Measurements from ENCODE around the gene SUCLG2.

SUCLG2 gene

DNA sequence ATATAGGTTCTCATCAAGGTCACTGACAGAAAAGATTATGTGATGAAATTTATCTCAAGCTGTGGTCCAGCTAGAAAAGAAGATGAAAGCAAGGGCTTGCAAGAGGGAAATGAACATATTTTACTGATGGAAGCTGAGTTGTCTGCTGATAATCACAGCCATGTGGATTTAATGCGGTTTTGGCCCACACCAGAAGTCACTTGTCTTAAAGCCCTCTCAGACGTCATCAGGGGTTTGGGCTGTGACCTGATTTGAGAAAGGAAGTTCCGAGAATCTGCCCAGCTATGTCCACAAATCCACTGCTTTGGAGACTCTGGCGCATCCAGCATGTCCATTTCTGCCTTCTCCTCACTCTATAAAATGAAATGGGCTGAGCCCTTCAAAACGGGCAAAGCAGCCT lies 278.4 kb downstream of the SUCLG2 start:
- Histone ChIP-seq H3K27ac (no peak overlapping the region), H3K4me3 (no peak overlapping the region)

DNA sequence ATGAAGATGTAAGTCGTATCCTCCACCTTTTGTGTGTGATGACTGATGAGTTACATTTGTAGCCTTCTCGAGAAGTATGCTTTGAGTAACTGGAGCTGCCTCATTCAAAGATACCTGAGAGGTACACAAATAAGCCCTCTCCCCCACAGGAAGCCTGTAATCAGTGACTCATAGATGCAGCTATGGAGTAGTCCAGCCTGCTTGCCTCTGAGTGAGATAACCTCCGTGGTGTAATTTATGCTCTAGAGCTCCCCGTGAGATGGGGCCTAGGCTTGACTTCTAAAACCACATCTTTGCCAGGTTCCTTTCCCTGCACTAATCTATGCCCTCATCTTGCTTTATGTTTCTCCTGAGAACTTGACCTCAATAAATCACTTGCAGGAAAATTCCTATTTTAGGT lies 291.7 kb downstream of the SUCLG2 start:
- no peak overlapping the region for H3K4me3 ChIP-seq
- no peak overlapping the region for H3K27ac ChIP-seq

DNA sequence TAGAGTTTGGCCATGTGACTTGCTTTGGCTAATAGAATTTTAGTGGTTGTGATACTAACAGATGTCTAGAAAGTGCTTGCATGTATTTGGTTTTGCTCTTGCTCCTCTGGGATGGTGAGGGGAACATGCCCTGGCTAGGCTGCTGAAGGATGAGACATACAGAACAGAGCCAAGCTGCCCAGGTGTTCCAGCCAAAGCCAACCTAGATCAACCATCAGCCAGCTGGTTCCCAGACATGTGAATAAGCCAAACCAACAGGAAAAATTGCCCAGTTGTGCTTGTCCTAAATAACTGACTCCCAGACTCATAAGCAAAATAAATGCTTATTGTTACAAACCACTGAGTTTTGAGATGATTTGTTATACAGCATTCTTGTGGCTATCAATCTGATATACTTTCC lies 292.6 kb downstream of the SUCLG2 start:
- Histone ChIP-seq H3K4me3 (no peak overlapping the region), H3K27ac (no peak overlapping the region)

DNA sequence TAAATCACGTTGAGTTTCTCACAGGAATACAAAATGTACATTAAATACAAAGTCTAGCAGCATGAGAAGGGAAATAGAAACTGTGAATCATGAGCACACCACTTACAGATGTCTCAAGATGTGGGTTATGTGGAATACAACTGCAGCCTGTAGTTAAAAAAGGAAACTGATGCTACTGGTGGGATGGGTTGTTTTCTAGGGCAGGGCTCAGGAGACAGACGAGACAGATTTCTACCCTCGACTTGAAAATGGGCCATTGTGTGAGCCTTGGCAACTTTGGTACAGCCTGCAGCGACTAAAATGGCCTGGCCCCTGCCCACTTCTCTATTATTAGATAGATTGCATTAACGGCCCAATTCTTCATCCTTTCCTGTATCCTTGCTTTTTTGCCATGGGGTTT lies 293.1 kb downstream of the SUCLG2 start:
- no peak overlapping the region for H3K27ac ChIP-seq
- H3K4me3 ChIP-seq: no peak overlapping the region

DNA sequence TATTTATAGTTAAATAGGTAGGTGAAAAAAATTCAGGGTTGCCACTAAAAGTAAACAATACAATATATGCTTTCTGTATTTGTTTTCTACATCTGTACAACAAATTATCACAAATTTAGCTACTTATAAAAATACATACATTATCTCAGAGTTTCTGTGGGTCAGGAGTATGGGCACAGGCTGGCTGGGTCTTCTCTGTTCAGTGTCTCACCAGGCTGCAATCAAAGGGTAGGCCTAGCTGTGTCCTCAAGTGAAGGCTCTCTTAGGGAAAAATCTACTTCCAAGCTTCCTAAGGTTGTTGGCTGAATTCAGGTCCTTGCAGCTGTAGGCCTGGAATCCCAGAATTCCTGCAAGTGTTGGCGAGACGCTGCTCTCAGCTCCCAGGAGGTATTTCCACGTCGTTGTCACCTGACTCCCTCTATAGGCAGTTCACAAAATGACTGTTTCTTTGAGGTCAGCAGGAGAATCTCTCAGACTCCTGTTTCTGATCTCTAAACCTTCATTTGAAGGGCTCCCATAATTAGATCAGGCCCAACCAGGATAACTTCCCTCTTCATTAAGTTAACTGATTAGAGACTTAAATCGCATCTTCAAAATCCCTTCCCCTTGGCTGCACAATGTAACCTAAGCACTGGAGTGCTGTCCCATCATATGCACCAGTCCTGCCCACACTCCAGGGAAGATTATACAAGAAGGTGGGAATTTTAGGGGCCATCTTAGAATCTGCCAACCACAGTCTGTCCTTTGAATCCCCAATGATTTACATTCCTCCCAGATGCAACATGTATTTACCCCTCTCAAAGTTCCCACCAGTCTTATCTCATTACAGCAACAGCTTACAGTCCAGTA lies 296.6 kb downstream of the SUCLG2 start:
- no peak overlapping the region for H3K4me3 ChIP-seq
- H3K27ac ChIP-seq: no peak overlapping the region

DNA sequence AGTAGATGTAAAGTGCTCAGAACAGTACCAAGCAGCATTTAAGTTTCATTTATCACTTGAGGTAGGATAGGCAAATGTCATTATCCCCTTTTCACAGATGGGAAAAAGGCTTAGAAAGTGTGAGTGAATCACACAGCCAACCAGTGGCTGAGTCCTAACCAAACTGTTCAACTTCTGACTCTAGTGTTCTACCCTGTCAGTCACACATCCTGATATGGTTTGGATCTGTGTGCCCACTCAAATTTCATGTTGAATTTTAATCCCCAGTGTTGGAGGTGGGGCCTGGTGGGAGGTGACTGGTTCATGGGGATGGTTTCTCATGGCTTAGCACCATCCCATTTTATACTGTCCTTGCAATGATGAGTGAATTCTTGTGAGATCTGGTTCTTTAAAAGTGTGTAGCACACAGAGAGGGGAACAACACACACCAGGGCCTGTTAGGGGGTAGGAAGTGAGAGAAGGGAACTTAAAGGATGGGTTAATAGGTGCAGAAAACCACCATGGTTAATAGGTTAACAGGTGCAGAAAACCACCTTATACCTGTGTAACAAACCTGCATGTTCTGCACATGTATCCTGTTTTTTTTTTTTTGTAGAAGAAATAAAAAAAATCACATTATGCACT lies 304.7 kb downstream of the SUCLG2 start:
- Histone ChIP-seq H3K27ac (no peak overlapping the region), H3K4me3 (no peak overlapping the region)

DNA sequence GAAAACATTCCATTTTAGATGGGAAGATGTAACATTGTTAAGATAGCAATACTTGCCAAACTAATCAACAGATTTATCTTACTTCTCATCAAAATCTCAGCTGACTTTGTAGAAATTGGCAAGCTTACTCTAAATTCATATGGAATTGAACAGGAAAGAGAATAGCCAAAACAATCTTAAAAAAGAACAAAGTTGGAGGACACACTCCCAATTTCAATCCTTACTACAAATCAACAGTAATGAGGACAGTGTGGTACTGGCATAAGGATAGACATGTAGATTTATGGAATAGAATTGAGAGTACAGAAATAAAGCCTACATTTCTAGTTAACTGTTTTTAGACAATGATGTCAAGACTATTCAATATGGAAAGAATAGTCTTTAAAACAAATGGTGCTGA lies 308.3 kb downstream of the SUCLG2 start:
- Histone ChIP-seq H3K4me3 (no peak overlapping the region), H3K27ac (no peak overlapping the region)

DNA sequence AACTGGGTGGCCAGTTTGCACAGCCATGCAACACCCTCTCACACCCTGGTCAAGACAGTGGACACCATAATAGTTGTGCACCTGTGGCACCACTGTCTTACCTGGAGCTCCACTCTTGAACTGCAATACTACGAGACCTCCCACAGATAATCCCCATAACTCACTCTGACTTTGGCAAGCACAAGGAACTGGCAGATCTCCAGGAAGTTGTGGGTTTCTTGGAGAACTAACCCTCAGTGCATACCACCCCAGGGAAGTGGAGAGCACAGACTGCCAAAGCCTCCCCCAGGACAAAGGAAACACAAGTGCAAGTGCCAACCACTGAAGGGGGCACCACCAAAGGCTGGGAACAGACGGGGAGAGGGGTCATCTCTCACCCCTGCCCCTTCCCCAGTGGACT lies 318.6 kb downstream of the SUCLG2 start:
- no peak overlapping the region for H3K4me3 ChIP-seq
- no peak overlapping the region for H3K27ac ChIP-seq

DNA sequence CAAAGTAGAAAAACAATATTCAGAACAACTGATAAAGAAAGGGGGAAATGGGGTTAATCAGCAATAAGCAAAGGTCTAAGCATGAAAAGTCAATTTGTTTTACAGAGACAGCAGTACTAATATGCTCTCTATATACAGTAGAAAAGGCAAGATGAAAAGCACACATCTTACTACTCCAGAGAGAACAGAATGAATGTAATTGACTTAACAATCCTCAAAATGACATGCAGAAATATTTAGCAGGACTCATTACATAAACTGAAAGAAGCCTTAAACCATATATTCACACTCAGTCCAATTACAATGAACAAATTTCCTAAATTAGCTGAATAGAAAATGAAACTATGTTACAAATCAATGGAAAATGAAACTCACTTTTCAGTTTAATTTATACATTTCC lies 319.8 kb downstream of the SUCLG2 start:
- Histone ChIP-seq H3K4me3 (no peak overlapping the region), H3K27ac (no peak overlapping the region)

DNA sequence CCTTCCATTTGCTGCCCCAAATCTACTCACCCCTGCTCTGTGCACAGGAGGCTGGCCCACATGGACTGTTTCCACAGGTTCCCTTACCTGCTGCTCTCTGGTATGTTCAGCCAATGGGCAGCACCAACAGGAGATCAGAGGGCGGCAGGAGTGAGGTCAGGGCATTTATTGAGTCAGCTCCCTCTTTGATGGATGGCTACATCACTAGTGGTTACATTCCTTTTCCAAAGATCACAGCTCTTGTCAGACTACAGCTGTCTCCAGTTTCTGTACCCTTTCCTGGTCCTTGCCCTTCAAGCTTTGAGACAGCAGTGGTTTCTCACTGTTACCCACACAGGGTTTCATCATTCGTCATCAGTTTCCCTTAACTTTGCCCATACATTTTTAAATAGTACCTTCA lies 325.1 kb downstream of the SUCLG2 start:
- H3K27ac ChIP-seq: no peak overlapping the region

DNA sequence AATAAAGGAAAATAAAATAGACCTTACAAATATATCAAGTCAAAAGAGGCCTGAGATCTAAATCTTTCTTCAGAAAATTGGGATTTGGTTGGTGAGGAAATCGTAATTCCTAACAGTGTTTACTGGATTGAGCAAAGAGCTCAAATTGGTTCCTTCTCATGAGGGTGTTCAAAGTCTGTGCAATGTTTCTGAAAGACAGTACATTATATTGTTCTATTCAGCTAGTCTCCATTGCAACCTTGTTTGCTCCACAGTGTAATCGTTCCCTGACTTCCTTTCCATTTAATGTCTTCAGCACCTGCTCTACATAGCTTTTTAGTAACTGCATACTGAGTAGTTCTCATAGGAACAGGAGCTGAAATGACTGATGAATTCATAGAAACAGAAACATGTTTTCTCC lies 326.8 kb downstream of the SUCLG2 start:
- no peak overlapping the region for H3K27ac ChIP-seq
- no peak overlapping the region for H3K4me3 ChIP-seq

More for the DNA sequence above, 325.1 kb downstream of the SUCLG2 start:
- no peak overlapping the region for H3K4me3 ChIP-seq

DNA sequence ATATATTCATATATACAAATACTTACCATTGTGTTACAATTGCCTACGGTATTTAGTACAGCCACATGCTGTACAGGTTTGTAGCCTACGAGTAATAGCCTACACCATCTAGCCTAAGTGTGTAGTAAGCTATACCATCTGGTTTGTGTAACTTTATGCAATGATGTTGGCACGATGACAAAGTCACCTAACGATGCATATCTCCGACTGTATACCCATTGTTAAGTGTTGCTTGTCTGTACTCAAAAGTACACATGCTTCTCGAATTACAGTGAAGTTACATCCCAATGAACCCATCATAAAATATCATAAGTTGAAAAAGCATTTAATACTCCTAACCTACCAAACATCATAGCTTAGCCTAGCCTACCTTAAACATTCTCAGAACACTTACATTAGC lies 329.2 kb downstream of the SUCLG2 start:
- H3K4me3 ChIP-seq: no peak overlapping the region
- H3K27ac ChIP-seq: no peak overlapping the region

Measured in skin epidermis (tissue), 12 donors.